Neuronal stem cell (in vitro differentiated cells): ENCODE data around the gene LRP1B.
"Not testable (repeated sequence)": the region's sequence is repeated elsewhere in the genome, so short reads cannot be mapped to it uniquely, and the experiment has no call there.

ENCODE experiments used
- DNase-seq: peaks from one replicate; pipeline ENCODE4 v3.0.0-alpha.2; 2013; ENCODE audit warnings: low spot score
- H2AFZ ChIP-seq: one replicate; pipeline ENCODE4 v1.6.1; 2013; ENCODE audit warnings: mild to moderate bottlenecking, low read length, inconsistent platforms
- H2AK5ac ChIP-seq: 2 replicates; pipeline ENCODE4 v1.6.1; 2013; ENCODE audit warnings: low read depth, mild to moderate bottlenecking, inconsistent platforms, low read length, moderate library complexity, mixed read lengths
- H2BK120ac ChIP-seq: 2 replicates; pipeline ENCODE4 v1.6.1; 2013; ENCODE audit warnings: low read depth, mild to moderate bottlenecking, inconsistent platforms, low read length, moderate library complexity, mixed read lengths
- H2BK12ac ChIP-seq: one replicate; pipeline ENCODE4 v1.6.1; 2013; ENCODE audit warnings: low read length, inconsistent platforms
- H2BK15ac ChIP-seq: 2 replicates; pipeline ENCODE4 v1.6.1; 2013; ENCODE audit warnings: mild to moderate bottlenecking, low read length, inconsistent platforms, mixed read lengths
- H2BK5ac ChIP-seq: one replicate; pipeline ENCODE4 v1.6.1; 2013; ENCODE audit warnings: inconsistent platforms, mild to moderate bottlenecking, low read length, moderate library complexity
- H3K14ac ChIP-seq: one replicate; pipeline ENCODE4 v1.6.1; 2013; ENCODE audit warnings: low read length, inconsistent platforms
- H3K18ac ChIP-seq: 2 replicates; pipeline ENCODE4 v1.6.1; 2013; ENCODE audit warnings: low read length, inconsistent platforms
- H3K23ac ChIP-seq: 2 replicates; pipeline ENCODE4 v1.6.1; 2013; ENCODE audit warnings: low read depth, mild to moderate bottlenecking, mixed read lengths, low read length, inconsistent platforms; ENCODE audit not compliant: poor library complexity
- H3K27ac ChIP-seq: replicated peaks from 3 replicates; pipeline ENCODE4 v1.5.1; 2013; ENCODE audit warnings: low read length, inconsistent platforms
- H3K27me3 ChIP-seq, 3 experiments: 2 replicates each; pipeline ENCODE4 v1.6.1; 2013; ENCODE audit warnings: low read length in 3 of 3, mild to moderate bottlenecking in 2 of 3, inconsistent platforms in 1 of 3, low read depth in 1 of 3, mixed read lengths in 1 of 3, moderate library complexity in 1 of 3; ENCODE audit not compliant: control insufficient read depth in 3 of 3, insufficient read depth in 3 of 3
- H3K36me3 ChIP-seq, 2 donors: replicated peaks in 1 of 2; 2 replicates each; pipeline ENCODE4 v1.6.1; 2013; ENCODE audit warnings: low read length in 2 of 2; ENCODE audit not compliant: control insufficient read depth in 2 of 2, insufficient read depth in 2 of 2
- H3K4ac ChIP-seq: 2 replicates; pipeline ENCODE4 v1.6.1; 2013; ENCODE audit warnings: inconsistent platforms, mild to moderate bottlenecking, low read length, moderate library complexity
- H3K4me1 ChIP-seq, 2 donors: 1 replicate in 1 of 2; 2 replicates in 1 of 2; pipeline ENCODE4 v1.6.1; 2013; ENCODE audit warnings: low read length in 2 of 2, low read depth in 1 of 2; ENCODE audit not compliant: control insufficient read depth in 2 of 2, insufficient read depth in 1 of 2
- H3K4me2 ChIP-seq: one replicate; pipeline ENCODE4 v1.6.1; 2013; ENCODE audit warnings: mild to moderate bottlenecking, low read length, inconsistent platforms; ENCODE audit not compliant: insufficient read depth, poor library complexity, severe bottlenecking
- H3K4me3 ChIP-seq, 2 donors: 2 replicates each; pipeline ENCODE4 v1.5.1; 2013; ENCODE audit warnings: low read length in 2 of 2, mild to moderate bottlenecking in 2 of 2, inconsistent platforms in 1 of 2, moderate library complexity in 1 of 2
- H3K79me1 ChIP-seq: one replicate; pipeline ENCODE4 v1.6.1; 2013; ENCODE audit warnings: low read depth, mild to moderate bottlenecking, inconsistent platforms, low read length, moderate library complexity
- H3K9ac ChIP-seq: one replicate; pipeline ENCODE4 v1.6.1; 2013; ENCODE audit warnings: mild to moderate bottlenecking, low read depth, low read length, inconsistent platforms; ENCODE audit not compliant: poor library complexity
- H3K9me3 ChIP-seq, 2 donors: replicated peaks in 1 of 2; 2 replicates each; pipeline versions ENCODE3 to v1.6.1; 2013; ENCODE audit warnings: low read length in 2 of 2, mild to moderate bottlenecking in 2 of 2, inconsistent platforms in 1 of 2, low read depth in 1 of 2, mixed read lengths in 1 of 2, moderate library complexity in 1 of 2; ENCODE audit not compliant: control insufficient read depth in 2 of 2, insufficient read depth in 1 of 2
- H4K8ac ChIP-seq: one replicate; pipeline ENCODE4 v1.6.1; 2013; ENCODE audit warnings: low read depth, mild to moderate bottlenecking, inconsistent platforms, low read length, moderate library complexity
- H4K91ac ChIP-seq: one replicate; pipeline ENCODE4 v1.6.1; 2013; ENCODE audit warnings: low read length, low read depth, mild to moderate bottlenecking, inconsistent platforms; ENCODE audit not compliant: poor library complexity
- WGBS, 2 donors: extraction: QIAGEN DNeasy Blood & Tissue Kit; methylation state at CpG; one replicate each; pipeline ENCODE4 v1.1.7; 2013; ENCODE audit warnings: missing lambda C conversion rate in 2 of 2, mixed read lengths in 1 of 2; ENCODE audit not compliant: insufficient read length in 2 of 2, insufficient replicate concordance in 1 of 2; ENCODE audit errors: extremely low coverage in 2 of 2; 5-methylcytosine and 5-hydroxymethylcytosine counted together

The LRP1B gene

DNA sequence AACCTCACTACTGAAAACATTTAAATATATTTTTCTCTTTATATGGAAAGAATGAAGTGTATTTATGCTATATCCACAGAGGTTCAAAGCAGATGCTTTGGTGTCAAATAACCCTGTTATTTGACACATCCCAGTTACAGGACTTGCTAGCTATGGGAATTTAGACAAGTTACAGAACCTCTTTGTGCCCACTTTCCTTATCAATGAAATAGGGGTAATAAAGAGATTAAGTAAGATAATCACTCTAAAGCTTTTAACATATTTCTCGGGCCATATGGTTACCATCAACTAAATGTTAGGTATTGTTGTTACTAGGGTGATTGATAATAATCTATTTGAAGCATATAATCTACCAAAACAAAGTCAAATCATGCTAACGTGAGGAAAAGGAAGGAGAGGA, 1690.0 kb downstream of the LRP1B start:
- Histone ChIP-seq H3K4me1 (peaks cover 0 to 2% of the 10 kb centered on the region in 2 donors), H2AFZ (no peak overlapping the region), H3K9ac (no peak overlapping the region), H3K4me3 (no peak overlapping the region), H3K27me3 (no peaks in the 10 kb centered on the region), H4K8ac (no peak overlapping the region), H3K79me1 (no peaks in the 10 kb centered on the region), H3K4ac (no peak overlapping the region), H3K14ac (no peak overlapping the region), H2BK120ac (no peak overlapping the region), H3K36me3 (no peaks in the 10 kb centered on the region), H3K23ac (no peak overlapping the region), H2AK5ac (no peak overlapping the region), H4K91ac (no peak overlapping the region), H2BK15ac (no peak overlapping the region), H3K9me3 (no peaks in the 10 kb centered on the region), H3K27ac (no peak overlapping the region), H3K4me2 (no peak overlapping the region), H2BK5ac (no peak overlapping the region), H2BK12ac (no peak overlapping the region), H3K18ac (no peak overlapping the region)
- WGBS, 2 donors, result no CpG with 5 or more reads among the region's 2 CpGs
- DNase-seq, result no peak

DNA sequence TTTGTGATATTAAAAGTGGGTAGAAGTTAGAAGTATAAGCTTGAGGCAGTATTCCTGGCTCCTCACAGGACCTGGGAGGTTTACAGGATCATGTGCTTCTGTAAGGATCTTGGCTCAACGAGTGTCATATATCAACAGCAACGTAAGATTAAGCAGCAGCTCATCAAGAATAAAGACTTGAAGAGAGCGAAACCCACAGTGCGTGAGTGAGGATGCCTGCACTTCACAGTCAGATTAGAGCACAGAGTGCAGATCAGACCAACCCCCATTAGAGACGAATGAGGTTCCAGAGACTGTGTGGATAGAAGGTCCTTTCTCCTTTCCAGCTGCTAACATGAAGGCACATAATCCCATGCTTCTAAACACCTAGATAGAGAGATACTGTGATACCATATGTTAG, 1693.9 kb downstream of the LRP1B start:
- no peak overlapping the region for H3K27ac ChIP-seq
- H3K18ac ChIP-seq, result no peak overlapping the region
- no CpG with 5 or more reads among the region's 5 CpGs for WGBS, 2 donors
- no peak overlapping the region for H3K23ac ChIP-seq
- peaks cover 2 to 6% of the 10 kb centered on the region in 2 donors for H3K4me1 ChIP-seq
- no peak overlapping the region for H2BK5ac ChIP-seq
- DNase-seq, result no peak
- H3K9ac ChIP-seq, result no peak overlapping the region
- H2BK120ac ChIP-seq, result no peak overlapping the region
- H2BK12ac ChIP-seq, result no peak overlapping the region
- no peaks in the 10 kb centered on the region for H3K27me3 ChIP-seq
- H2AK5ac ChIP-seq, result no peak overlapping the region
- no peak overlapping the region for H4K91ac ChIP-seq
- no peak overlapping the region for H3K14ac ChIP-seq
- no peaks in the 10 kb centered on the region for H3K9me3 ChIP-seq
- H4K8ac ChIP-seq, result no peak overlapping the region
- H3K4me3 ChIP-seq, result no peak overlapping the region
- H2BK15ac ChIP-seq, result no peak overlapping the region
- no peaks in the 10 kb centered on the region for H3K79me1 ChIP-seq
- H3K4me2 ChIP-seq, result no peak overlapping the region
- H3K36me3 ChIP-seq, result no peaks in the 10 kb centered on the region
- H3K4ac ChIP-seq, result no peak overlapping the region
- peak overlapping the region; percentile 37 for H2AFZ ChIP-seq

DNA sequence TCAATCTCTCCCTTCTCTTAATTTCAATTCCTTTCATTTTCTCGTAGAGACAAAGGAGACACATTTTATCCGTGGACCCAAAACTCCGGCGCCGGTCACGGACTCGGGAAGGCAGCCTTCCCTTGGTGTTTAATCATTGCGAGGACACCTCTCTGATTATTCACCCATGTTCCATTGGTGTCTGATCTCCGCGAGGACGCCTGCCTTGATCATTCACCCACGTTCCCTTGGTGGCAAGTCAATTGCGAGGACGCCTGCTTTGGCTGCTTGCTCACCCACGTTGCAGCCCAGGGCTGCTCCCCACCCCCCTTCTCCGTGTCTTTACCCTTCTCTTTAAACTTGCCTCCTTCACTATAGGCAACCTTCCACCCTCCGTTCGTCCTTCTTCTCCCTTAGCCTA, 1703.8 kb downstream of the LRP1B start:
- H3K9ac ChIP-seq, H2BK5ac ChIP-seq, H3K27ac ChIP-seq, H3K4me2 ChIP-seq, H3K18ac ChIP-seq, H4K8ac ChIP-seq, H3K14ac ChIP-seq, H3K23ac ChIP-seq, H3K79me1 ChIP-seq, H2AFZ ChIP-seq, H4K91ac ChIP-seq, H3K4me3 ChIP-seq, DNase-seq, H3K4me1 ChIP-seq, H3K27me3 ChIP-seq, H2BK15ac ChIP-seq, H3K9me3 ChIP-seq, H2AK5ac ChIP-seq, H3K4ac ChIP-seq, H3K36me3 ChIP-seq, H2BK12ac ChIP-seq, H2BK120ac ChIP-seq: not testable (repeated sequence)
- WGBS, 2 donors, result no CpG with 5 or more reads among the region's 18 CpGs

DNA sequence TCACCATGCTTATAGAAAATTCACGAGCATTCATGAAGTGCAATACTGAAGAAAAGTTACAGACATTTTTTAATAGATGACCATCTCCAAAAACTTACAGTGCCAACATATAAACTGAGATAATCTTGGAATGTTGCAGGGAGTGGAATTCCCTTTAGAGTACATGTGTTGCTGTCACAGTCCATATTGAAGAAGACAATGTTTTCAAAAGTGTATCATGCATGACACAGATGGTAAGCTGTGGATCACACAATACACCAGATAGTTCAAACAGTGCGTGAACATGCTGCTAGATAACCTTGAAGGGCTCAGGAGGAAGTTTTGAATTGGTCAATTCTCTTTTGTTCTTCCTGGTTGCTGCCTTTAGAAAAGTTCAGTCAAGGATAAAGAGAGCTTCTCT, 1706.3 kb downstream of the LRP1B start:
- Histone ChIP-seq H3K4me3 (no peak overlapping the region), H3K14ac (no peak overlapping the region), H2AK5ac (no peak overlapping the region), H4K8ac (no peak overlapping the region), H2BK12ac (no peak overlapping the region), H3K18ac (no peak overlapping the region), H3K36me3 (no peaks in the 10 kb centered on the region), H2BK120ac (no peak overlapping the region), H3K9ac (no peak overlapping the region), H3K4me2 (no peak overlapping the region), H3K4ac (no peak overlapping the region), H4K91ac (no peak overlapping the region), H2BK5ac (no peak overlapping the region), H2AFZ (no peak overlapping the region), H3K9me3 (no peaks in the 10 kb centered on the region), H3K23ac (no peak overlapping the region), H3K27ac (no peak overlapping the region), H3K4me1 (peaks cover 1 to 3% of the 10 kb centered on the region in 2 donors), H3K27me3 (no peaks in the 10 kb centered on the region), H3K79me1 (no peaks in the 10 kb centered on the region), H2BK15ac (no peak overlapping the region)
- DNase-seq, result peak; percentile 8
- no CpG with 5 or more reads among the region's 2 CpGs for WGBS, 2 donors
